Lower lobe of right lung (tissue), 2 donors: ENCODE results near the gene PRCD. TPM values are rescaled to one million over a fixed set of nuclear protein-coding genes. Genes with fewer than 3 reads are reported as not detected.
"Not testable (repeated sequence)": the region's sequence is repeated elsewhere in the genome, so short reads cannot be mapped to it uniquely, and the experiment has no call there.

Source experiments
- ATAC-seq, 2 donors: fragments of 200-7000 bp; cut with Tn5 transposase; one replicate each; pipeline ENCODE4 v1.9.1; 2020 to 2022; ENCODE audit warnings: mild to moderate bottlenecking in 2 of 2, moderate library complexity in 2 of 2
- DNase-seq: peaks from one replicate; pipeline ENCODE4 v3.0.0-alpha.2; 2020
- H3K27ac ChIP-seq: fragments of 200-600 bp; one replicate; pipeline ENCODE4 v1.8.0; 2022
- H3K27me3 ChIP-seq: fragments of 200-600 bp; one replicate; pipeline ENCODE4 v1.8.0; 2022; ENCODE audit warnings: low read depth
- H3K36me3 ChIP-seq: fragments of 200-600 bp; one replicate; pipeline ENCODE4 v1.8.0; 2022; ENCODE audit warnings: mild to moderate bottlenecking
- H3K4me1 ChIP-seq: fragments of 200-600 bp; one replicate; pipeline ENCODE4 v1.8.0; 2022
- H3K4me3 ChIP-seq: fragments of 200-600 bp; one replicate; pipeline ENCODE4 v1.8.0; 2022; ENCODE audit warnings: mild to moderate bottlenecking
- H3K9me3 ChIP-seq: fragments of 200-600 bp; one replicate; pipeline ENCODE4 v1.8.0; 2022
- intact Hi-C: fragments of 100-400 bp; cut with DNase I; formaldehyde crosslinking; loops from one replicate; pipeline ENCODE4 v1.11.0; 2022
- total RNA-seq: library from RNA; stranded (reverse); fragmentation: NEBNext Ultra II Directional; extraction: Animal tissue kit (Norgen Biotek cat#: 25700); gene quantifications from one replicate; pipeline ENCODE4 v1.2.1, GENCODE V29; 2021
- TF ChIP-seq, protein P1 (sequence below): fragments of 200-600 bp; IDR thresholded peaks from one replicate; pipeline ENCODE4 v1.8.0; 2022; ENCODE audit warnings: antibody characterized with exemption, mild to moderate bottlenecking
- donor health status: DM: no; HTN: yes; CAD: no; lungs with severe emphysema.

The PRCD gene
- total RNA-seq, 1 donor from 2014 or later: 8.2 TPM

DNA sequence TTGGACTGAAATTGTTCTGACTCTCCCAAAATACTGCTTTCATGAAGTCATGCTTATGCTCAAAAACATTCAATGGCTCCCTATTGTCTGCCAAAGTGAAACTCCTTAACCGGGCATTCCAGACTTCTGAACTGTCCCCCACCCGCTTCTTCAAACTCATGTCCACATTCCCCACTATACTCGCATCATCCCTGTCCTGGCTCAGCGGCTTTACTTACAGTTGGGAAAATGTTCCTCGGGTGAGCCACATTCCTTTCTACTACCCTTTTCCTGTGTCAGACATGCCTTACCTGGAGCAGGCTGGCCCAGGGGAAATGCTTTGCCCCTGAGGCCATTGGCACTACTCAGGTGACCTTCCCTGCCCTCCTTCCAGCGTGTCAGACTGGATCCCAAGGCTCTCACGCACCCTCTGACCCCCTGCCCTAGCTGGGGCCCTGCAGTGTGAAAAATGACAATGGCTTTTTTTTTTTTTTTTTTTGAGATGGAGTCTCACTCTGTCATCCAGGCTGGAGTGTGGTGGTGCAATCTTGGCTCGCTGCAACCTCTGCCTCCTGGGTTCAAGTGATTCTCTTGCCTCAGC, 7.7 kb upstream of the PRCD start:
- Histone ChIP-seq H3K4me3 (no peak overlapping the region), H3K9me3 (no peaks in the 10 kb centered on the region), H3K27me3 (peaks cover 9% of the 10 kb centered on the region), H3K36me3 (no peaks in the 10 kb centered on the region), H3K4me1 (peaks cover 70% of the 10 kb centered on the region), H3K27ac (peak overlapping the region; percentile 90)
- DNase-seq: no peak
- TF ChIP-seq, protein P1, sequence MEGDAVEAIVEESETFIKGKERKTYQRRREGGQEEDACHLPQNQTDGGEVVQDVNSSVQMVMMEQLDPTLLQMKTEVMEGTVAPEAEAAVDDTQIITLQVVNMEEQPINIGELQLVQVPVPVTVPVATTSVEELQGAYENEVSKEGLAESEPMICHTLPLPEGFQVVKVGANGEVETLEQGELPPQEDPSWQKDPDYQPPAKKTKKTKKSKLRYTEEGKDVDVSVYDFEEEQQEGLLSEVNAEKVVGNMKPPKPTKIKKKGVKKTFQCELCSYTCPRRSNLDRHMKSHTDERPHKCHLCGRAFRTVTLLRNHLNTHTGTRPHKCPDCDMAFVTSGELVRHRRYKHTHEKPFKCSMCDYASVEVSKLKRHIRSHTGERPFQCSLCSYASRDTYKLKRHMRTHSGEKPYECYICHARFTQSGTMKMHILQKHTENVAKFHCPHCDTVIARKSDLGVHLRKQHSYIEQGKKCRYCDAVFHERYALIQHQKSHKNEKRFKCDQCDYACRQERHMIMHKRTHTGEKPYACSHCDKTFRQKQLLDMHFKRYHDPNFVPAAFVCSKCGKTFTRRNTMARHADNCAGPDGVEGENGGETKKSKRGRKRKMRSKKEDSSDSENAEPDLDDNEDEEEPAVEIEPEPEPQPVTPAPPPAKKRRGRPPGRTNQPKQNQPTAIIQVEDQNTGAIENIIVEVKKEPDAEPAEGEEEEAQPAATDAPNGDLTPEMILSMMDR: no peak
- ATAC-seq: no peak
- intact Hi-C loops: no loop called here

DNA sequence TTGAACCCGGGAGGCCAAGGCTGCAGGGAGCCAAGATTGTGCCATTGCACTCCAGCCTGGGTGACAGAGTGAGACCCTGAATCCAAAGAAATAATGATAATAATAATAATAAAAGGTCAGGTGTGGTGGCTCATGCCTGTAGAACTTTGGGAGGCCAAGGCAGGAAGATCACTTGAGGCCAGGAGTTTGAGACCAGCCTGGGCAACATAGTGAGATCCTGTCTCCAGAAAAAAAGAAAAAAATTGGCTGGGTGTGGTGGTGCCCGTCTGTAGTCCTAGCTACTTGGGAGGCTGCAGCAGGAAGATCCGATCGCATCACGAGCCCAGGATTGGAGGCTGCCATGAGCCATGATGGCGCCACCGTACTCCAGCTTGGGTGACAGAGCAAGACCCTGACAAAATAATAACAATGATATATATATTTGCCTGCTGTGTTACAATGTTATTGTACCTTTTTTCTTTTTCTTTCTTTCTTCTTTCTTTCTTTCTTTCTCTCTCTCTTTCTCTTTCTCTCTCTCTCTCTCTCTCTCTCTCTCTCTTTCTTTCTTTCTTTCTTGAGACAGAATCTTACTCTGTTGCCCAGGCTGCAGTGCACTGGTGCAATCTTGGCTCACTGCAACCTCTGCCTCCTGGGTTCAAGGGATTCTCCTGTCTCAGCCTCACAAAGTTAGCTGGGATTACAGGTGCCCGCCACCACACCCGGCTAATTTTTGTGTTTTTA, 6.0 kb upstream of the PRCD start:
- ATAC-seq, H3K36me3 ChIP-seq, DNase-seq, H3K4me3 ChIP-seq, H3K9me3 ChIP-seq, intact Hi-C loops, H3K27ac ChIP-seq: not testable (repeated sequence)
- peaks cover 67% of the 10 kb centered on the region for H3K4me1 ChIP-seq
- peaks cover 22% of the 10 kb centered on the region for H3K27me3 ChIP-seq

DNA sequence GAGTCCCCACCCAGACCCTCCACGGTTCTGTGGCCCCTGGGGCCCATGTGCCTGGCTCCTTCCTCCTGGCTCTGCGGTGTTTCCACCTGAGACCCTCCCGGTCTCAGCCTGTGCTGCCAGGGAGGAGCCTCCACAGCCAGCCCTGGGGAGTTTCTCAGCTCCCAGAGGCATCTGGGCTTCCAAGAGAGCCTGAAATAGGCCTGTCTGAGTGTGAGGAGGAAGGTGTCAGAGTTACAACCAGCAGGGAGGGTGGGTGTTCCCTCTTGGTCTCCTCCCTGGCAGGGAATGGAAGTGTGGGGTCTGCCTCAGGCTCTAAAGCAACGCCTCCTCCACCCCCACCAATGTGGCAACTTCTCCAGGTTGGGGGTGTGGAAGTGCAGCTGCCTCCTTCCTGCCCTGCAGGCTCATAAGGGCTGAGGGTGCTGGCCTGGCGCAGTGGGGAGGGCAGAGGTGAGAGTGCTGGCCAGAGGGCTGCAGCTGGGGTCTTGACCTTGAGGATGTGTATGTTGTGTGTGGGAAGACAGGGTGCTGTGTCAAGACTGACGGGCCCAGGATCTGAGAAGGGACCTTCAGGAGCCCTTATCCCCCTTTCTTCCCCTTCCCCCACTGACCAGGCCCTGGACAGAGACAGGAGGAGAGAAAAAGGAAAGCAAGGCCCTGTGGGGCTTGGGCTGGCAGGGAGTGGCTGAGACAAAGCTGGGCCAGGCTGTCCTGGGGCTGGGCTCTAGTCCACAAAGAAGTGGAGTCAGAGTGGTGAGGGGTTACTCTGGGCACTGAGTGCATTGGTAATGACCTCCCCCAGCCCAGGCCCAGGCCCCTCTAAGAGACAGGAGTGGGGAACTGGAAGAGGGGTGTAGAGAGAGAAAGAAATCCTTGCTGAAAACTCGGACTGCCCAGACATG, 4.8 kb upstream of the PRCD start:
- DNase-seq: no peak

DNA sequence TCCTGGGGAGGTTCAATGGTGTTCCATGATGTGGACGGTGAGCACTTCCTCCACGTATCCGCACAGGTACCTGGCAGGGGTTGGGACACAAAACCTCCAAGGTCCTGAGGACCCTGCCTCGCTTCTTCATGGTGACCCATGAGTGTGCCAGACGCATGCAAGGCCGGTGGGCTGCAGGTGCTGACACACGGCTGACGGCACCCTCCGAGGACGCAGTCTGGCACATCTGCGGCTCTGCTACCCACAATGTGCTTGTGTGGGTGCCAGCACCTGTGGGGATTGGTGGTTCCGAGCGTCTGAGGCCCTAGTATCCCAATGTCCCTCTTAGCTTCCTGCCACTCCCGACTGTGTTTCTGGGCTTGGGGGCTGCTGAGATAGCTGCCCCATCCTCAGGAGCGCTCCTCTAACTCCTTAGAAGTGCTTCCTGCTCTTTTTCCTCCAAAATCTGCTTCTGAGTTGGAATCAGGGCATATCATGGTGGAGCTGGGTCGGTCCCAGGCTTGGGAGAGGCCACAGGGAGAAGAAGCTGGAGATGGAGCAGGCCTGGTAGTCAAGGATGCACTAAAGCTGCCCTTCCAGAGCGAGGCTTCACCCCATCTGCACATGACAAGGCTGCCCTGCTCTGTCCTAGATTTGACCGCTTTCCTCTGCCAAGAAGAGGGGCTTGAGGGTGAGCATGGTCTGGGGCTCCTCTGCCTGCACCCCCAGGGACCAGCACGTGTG, 3.9 kb upstream of the PRCD start:
- H3K4me3 ChIP-seq: peak overlapping the region; percentile 58
- H3K4me1 ChIP-seq: peaks cover 67% of the 10 kb centered on the region
- intact Hi-C loops: no loop called here
- H3K9me3 ChIP-seq: no peaks in the 10 kb centered on the region
- DNase-seq: no peak
- ATAC-seq: no peak
- no peaks in the 10 kb centered on the region for H3K36me3 ChIP-seq
- H3K27ac ChIP-seq: peak overlapping the region; percentile 24
- H3K27me3 ChIP-seq: peaks cover 22% of the 10 kb centered on the region
- TF ChIP-seq, protein P1: no peak

More for the DNA sequence above, 4.8 kb upstream of the PRCD start:
- no peak overlapping the region for H3K27ac ChIP-seq
- no peaks in the 10 kb centered on the region for H3K36me3 ChIP-seq
- no peaks in the 10 kb centered on the region for H3K9me3 ChIP-seq
- peaks cover 67% of the 10 kb centered on the region for H3K4me1 ChIP-seq
- TF ChIP-seq, protein P1: no peak
- ATAC-seq: no peak
- peaks cover 22% of the 10 kb centered on the region for H3K27me3 ChIP-seq
- H3K4me3 ChIP-seq: no peak overlapping the region
- intact Hi-C loops: no loop called here

DNA sequence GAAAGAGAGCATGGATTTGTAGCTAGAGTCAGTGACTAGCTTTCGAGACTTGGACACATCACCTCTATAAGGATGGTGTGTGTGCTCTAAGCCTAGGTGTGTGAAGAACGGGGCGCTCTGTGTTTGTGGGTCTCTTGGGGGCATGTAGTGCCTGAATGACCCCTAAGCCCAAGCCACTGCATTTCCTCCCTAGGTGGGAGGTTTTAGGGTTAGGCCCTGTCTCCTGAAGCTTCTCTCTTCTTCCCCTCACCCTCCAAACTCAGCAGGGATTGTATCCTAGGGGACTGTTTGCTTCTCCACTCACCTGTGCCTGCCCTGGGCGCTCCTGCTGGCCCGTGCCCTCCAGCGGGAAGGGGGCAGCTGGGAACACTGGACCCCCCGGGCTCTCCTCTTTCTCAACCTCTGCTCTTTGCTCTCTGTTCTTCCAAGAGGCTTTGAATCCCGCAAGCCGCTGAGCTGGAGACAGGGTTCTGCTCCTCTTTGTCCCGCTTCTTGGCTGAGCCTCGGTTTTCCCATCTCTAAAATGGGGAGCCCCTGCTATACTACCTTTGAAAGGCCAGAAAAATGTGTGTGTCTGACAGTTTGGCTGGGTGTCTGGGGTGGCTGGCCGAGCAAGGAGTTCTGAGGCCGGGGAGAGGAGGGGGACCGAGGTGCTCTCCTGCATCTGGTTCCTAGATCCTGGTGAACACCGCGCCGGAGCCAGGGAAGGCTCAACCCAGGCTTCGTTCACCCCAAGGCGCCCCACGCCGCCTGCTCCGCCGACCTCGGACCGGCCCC, 3.1 kb upstream of the PRCD start:
- Histone ChIP-seq H3K27ac (peak overlapping the region; percentile 68), H3K4me3 (peak overlapping the region; percentile 58), H3K36me3 (no peaks in the 10 kb centered on the region), H3K9me3 (no peaks in the 10 kb centered on the region), H3K4me1 (peaks cover 67% of the 10 kb centered on the region), H3K27me3 (peaks cover 22% of the 10 kb centered on the region)
- intact Hi-C loops: no loop called here
- TF ChIP-seq, protein P1: no peak
- DNase-seq (no peak), ATAC-seq (no peak)
